GM19395 (cell line): ENCODE data around the gene LIN7C.
A peak's percentile ranks its signal among the peaks of the same experiment; 100 is the strongest.

ENCODE experiments used
- ATAC-seq: cut with Tn5 transposase; IDR thresholded peaks from one replicate; pipeline ENCODE4 v1.9.1; 2021; ENCODE audit warnings: mild to moderate bottlenecking, moderate library complexity; ENCODE audit not compliant: unreplicated experiment

The LIN7C gene

DNA sequence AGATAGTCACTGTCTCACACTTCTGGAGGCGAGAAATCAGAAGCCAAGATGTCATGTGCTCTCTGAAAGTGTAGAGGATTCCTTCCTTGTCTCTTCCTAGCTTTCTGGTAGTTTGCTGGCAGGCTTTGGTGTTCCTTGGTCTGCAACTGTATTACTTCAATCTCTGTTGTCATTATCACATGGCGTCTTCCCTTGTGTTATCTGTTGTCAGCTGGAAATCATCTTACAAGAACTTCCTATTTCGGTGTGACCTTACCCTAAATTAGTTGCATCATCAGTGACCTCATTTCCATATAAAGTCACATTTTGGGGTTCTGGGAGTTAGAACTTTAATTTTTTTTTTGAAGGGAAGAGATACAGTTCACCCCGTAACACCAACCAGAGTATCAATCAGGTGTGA is 3.3 kb upstream of the LIN7C start:
- no peak for ATAC-seq

- ATAC-seq: no peak
Observed at GRCh38 chr11:27507557-27508322, 1.2 kb upstream of the LIN7C start.

DNA sequence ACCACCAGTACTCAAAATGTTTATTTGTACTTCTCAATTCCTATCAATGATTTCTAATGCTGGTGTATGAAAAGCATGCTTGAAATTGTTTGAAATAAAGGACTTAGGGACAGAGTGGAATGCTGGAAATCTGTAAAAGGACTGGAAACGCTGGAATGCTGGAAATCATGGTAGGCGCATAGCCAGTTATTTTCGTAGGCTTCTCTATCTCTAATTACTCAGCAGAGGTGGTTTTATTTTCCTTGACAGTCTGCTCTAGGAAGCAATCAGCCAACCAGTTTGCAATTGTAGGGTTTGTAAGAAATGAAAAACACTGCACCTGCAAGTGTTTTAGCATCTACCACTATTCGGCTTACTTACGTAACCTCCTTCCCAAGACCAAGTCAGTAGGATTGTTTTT is 788 bp downstream of the LIN7C start:
- peak; percentile 3 for ATAC-seq

DNA sequence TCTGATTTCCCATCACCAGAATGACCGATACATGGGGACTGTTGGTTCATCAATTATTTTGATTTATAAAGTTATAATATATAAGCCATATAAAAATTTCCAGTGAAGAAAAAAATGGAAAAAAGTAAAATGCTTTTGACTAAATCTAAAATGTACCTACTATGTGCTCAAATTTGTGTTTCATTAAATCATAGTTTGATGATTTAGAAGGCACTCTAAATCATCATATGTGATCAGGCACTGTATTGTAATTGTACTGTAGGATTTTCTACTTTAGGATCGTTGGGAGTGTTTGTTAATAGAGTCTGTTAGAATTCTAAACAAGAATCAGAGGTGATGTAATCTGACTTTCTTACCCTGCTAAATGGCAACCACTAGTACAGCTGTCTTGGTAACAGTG is 2.4 kb downstream of the LIN7C start:
- ATAC-seq: no peak

DNA sequence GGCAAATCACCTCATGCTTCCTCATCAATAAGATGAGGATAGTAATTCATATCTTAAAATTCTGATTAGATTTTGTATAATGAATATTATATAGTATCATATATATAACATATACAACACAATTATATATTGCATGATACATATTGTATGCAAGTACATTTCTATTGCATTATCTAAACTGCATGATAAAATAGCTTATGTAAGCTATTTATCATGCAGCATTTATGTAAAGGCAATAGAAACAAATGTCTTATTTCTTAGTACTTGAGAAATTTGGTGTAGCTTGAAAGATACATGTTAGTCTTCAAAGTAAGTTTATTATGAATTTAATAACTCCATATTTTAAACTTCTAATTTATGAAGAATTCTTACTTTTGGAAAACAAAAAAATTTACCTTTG is 5.5 kb downstream of the LIN7C start:
- no peak for ATAC-seq

DNA sequence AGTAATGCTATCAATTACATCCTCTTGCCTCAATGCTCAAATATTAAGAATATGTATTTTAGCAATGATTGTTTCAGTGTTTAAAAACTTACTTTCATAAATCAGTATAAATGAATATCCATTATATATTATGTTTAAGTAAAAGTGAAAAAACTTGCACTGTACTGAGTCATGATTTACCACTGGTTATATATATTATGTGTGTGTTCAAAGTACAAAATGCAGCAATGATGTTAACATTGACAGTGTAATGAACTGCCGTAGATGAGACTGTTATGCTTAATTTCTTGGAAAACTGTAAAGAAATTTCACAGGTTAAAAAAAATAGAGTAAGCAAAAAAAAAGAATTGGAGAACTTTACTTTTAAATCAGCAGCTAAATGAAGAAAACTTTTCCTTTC is 8.7 kb downstream of the LIN7C start:
- no peak for ATAC-seq

- ATAC-seq: peak; percentile 65
Observed at GRCh38 chr11:27497284-27497866, 9.2 kb downstream of the LIN7C start.

DNA sequence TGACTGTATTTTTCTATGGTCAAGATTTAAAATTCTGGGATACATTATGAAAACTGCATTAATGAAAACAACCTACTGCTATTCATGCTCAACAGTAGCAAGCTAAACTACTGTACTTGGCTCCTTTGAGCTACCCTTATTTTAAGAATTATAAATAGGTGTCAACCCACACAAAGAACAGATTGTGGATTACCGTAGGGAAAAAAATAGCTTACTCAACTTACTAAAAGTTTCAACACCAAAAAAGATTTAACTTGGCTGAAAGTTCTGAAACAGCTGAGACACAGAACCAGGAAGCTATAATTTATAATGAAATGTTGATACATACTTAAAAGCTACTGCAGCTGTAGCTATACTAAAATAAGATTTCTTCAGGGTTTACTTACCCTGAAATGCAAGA is 10.1 kb downstream of the LIN7C start:
- ATAC-seq: no peak

DNA sequence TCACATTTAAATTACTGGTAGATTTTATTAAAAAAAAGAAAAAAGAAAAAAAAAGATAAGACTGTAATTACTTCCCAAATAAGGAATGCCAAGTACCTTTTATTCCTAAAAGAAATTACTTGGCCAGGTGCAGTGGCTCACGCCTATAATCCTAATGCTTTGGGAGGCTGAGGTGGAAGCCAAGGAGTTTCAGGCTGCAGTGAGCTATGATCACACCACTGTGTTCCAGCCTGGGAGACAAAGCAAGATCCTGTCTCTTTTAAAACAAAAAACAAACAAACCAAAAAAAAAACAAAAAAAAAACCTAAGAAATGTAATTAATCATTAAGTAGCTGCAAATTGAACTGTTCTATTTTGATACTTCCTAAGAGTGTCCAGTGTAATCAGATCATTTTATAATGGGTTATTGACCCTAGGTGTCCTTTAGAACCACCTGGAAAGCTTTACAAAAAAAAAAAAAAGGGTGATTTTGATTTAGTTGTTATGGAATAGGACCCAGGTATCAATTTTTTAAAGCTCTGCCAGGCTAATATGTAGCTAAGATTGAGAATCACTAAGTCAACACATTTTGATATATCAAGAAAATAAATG is 10.8 kb downstream of the LIN7C start:
- no peak for ATAC-seq

DNA sequence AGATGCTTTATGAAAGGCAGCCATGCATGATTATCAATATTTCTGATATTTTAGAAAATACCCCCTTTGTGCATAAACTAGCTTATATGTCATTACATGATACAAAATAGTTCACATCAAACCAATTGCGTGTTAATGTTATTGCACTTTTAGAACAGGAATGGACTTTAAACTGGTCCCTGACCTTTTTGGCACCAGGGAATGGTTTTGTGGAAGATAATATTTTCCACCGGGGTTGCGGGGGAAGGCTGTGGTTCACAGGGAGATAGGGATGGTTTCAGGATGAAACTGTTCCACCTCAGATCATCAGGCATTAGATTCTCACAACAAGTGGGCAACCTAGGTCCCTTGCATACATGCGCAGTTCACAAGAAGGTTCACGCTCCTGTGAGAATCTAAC is 17.5 kb downstream of the LIN7C start:
- no peak for ATAC-seq

GRCh38 chr11:27487706-27488105 is 18.9 kb downstream of the LIN7C start:
- no peak for ATAC-seq

DNA sequence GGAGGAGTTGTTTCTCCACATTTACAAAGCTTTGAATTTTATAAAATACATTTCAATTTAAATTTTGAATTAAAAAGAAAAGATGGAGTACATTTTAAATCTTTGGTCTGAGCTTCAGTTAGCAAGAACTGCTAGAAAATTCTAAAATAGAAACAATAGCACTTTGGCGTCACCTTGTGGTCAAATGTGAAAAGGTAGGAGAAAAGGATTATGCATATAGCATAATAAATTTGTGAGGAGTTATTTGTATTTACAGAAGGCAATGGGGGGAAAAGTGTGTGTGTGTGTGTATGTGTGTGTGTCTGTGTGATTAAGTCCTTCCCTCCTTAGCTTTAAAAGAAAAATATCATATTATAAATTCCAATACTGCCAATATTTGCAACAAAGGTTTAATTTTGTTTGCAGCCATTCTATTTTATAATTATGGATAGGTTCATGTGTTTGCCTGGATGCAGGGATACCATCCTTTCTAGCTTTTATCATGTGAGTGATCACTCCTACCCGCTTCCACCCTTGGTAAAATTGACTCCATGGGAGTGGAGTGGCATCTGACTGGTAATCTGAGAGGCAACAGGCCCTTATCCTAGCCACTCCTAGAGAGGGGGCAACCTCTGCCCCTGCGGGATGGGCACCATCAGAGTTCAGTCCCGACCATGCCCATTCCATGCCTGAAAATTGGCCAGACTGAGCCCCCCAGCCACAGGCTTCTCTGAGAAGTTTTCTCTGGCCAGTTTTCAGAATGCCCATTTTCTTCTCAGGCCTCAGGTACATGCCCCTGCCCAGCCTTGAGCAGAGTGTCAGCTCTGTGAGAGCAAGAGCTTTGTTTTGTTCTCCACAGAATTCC is 20.4 kb downstream of the LIN7C start:
- ATAC-seq: peak; percentile 69

- no peak for ATAC-seq
Observed at GRCh38 chr11:27482793-27483192, 23.8 kb downstream of the LIN7C start.

DNA sequence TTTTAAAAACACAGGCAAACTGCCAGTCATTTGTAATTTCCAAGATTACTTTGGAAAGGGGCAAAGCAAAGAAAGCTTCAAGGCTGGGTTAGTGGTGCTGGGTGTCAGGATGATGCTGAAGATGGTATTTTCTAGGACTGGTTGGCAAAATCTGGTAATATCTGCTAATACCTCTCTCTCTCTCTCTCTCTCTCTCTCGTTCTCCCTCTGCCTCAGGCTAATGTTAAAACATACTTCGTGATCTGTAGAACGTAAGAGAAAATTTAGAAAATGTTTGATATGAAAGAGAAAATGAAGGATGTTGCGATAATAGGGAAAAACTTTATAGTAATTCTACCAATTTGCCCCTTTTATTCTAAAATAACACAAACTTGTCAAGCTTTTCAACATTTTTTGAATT is 24.6 kb downstream of the LIN7C start:
- no peak for ATAC-seq

GRCh38 chr11:27477831-27478230 is 28.7 kb downstream of the LIN7C start:
- ATAC-seq: no peak

- no peak for ATAC-seq
Observed at GRCh38 chr11:27477243-27477642, 29.3 kb downstream of the LIN7C start.

DNA sequence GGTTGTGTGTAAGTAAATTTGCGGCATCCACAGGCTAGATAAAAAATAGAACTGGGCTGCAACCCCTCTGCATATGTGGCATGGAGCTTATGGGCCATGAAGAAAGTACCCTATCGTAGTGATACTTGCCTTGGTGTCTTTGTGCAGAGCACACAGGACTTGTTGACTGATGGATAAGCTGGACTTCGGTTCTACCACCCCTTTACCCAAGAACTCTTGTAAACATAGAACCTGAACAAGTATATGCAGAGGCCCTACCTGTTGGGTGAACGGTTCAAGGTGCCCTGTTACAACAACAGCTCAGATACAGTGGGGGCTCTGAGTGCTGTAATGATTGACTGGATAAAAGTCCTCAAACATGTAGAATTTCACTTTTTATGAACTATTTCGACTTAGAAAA is 30.9 kb downstream of the LIN7C start:
- ATAC-seq: no peak

DNA sequence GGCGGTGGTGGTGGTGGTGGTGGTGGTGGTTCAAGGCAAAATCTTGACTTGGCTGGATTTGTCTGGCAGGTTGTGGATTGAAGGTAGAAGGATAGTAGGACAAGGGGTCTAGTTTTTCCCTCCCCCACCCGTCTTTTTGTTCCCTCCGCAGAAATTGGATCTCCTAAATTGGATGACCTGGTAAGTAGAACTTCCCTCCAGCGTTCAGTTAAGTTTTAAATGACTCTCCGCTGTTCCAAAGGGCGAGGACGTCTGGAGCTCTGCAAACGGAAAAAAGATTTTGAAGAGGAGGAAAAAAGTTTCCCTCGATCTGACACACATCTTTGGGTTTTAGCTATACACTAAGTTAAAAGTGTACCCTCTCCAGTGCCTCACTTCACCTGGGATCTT is 33.6 kb downstream of the LIN7C start:
- no peak for ATAC-seq

DNA sequence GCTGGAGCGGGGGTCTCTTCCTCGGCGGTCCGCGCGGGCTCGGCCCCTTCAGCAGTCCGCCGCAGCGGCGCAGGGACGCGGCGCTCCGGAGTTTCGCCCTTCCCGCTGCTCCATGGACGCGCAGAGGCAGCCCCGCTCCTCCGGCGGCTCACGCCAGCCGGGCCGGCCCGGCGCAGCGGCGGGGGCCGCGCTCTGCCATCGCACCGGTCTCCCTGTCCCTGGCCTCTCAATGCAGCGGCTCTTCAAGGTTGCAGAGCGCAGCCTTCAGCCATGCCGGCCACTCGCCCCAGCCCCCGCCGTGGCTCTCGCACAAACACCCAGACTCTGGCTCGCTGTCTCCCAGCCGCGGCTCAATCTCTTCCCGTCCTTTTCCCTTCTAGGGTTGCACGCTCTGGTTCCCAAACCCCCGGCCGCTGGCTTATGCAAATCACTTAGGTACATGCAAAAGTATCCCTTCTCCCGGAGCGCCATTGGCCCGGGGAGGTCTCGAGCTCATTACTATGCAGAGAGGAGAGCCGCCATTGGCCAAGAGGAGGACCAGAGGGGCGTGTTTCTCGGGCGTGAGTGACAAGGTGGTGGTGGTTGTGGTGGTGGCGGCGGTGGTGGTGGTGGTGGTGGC is 34.1 kb downstream of the LIN7C start, which contains the start of gene LGR4:
LGR4 (minus strand) TSS at position 393 of the 619 bp plus-strand sequence. CDS start 488 bp downstream, outside the sequence.
- peak; percentile 84 for ATAC-seq

GRCh38 chr11:27471589-27472397 is 34.8 kb downstream of the LIN7C start:
- ATAC-seq: peak; percentile 54
